ENCODE measurements around the gene PLB1.

PLB1 gene

DNA sequence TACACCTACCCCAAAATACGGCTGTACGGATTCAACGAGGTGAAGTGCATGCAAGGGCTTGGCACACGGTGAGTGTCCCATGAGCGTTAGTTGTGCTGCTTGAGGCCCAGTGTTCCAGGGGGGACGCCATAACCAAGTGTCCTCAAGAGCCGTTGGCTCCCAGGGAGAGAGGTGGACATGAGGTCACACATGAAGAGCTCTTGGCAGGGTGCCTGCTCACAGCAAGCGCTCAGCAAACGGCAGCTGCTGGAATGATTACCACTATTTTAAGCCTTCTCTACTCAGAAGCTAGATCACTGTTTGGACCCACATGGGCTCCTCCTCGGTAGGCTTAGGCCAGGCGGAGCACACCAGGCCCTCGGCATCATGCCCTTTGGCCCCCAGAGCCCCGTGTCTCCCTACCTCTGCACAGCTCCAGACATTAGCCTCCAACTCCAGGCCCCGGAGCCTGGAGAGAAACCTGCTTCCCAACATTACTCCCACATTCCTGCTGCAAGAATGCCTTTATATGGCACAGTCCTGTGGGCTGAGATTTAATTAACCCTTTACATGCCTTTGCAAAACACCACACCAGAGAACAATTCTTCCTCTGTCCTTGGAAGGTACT lies 187.3 kb downstream of the PLB1 start:
- DNase-seq = peak in 13 of 56 donors; percentile 2 to 55 (median 32)

DNA sequence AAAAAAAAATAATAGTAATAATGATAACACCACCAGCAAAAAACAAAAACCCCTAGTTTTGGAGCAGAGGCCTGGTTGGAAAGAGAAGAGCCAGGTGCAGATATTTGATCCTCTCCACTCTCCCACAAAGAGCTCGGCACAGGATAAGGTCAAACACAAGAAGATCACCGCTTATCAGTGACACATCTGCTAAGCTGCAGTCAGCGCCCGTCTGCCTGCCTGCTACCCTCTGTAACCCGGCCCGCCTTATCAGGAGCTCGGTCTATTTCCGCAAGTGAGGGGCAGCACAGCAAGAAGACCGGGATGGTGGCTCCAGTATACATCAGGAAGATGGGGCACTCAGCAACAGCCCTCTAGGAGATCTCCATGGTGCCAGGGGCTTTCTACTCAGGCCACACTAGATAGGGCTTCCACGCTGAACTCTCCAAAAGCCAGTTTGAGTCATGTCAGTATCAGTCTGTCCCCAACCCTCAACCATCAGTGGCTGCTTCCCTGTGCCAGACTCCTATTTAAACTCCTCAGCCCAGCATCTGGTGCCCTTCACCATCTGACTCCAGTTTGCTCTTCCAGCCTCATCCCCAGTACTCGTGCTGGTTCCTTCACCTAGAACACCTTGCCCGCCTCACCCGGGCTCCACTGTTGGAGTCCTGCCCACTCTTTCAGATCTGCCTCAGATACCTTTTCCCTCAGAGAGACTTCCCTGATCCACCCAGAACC lies 188.4 kb downstream of the PLB1 start:
- no peak for DNase-seq

DNA sequence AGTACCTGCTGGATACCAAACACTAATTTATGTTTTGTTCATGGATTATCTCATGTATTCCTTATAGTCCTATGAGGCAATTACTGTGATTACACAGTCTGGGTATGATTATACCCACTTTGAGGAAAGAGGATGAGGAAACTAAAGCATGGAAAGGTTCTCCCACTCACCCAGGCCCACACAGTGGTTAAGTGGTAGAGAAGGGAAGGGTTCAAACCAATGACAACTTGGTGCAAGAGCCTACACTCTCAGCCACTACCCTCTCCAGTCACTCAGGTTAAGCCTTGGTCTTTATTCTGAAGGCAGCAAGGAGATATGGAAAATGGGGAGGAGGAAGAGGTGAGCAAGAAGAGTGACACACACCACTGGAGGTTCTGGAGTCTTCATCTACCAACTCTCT lies 191.3 kb downstream of the PLB1 start:
- no peak for DNase-seq

DNA sequence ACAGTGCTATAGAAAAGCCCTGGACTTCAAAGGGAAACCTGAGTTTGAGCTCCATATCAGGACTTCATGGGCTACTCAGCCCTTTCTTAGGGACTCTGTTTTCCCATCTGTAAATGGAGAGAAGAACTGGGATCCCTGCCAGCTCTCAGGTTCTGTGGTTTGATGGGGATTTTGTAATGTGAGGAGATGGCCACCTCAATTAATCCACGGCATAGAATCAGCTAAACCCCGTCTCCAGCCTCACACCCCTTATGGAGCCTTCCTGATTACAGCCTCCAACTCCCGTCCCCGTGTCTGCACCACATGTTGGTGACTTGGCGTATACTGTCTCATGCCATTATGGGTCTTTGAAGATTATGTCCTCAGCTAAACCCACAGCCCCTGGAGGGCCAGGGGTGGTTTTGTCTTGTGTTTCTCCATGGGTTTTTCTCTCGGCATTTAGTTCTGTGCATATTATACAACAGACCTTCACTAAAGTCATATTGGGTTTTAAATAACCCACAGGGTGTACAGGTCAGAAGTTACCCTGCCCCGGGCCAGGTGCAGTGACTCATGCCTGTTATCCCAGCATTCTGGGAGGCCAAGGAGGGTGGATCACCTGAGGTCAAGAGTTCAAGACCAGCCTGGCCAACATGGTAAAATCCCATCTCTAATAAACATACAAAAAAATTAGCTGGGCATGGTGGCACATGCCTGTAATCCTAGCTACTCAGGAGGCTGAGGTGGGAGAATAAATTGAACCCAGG lies 192.0 kb downstream of the PLB1 start:
- DNase-seq = no peak

DNA sequence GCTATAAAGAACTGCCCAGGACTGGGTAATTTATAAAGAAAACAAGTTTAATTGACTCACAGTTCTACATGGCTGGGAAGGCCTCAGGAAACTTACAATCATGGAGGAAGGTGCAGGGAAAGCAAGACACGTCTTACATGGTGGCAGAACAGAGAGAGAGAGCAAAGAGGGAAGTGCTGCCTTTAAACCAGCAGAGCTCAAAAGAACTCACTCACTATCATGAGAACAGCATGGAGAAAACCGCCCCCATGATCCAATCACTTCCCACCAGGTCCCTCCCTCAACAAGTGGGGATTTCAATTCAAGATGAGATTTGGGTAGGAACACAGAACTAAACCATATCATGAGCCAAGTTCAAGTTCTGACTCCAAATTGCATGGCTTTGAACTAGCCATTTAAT lies 193.0 kb downstream of the PLB1 start:
- no peak for DNase-seq

DNA sequence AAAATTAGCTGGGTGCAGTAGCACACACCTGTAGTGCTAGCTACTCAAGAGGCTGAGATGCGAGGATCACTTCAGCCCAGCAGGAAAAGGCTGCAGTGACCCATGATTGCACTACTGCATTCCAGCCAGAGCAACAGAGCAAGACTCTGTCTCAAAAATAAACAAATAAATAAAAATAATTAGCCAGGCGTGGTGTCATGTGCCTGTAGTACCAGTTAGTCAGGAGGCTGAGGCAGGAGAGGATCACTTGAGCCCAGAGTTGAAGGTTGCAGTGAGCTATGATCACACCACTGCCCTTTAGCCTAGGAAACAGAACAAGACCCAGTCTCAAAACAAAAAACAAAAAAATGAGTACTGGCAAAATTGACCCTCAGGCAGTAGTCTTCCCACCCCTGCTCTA lies 193.9 kb downstream of the PLB1 start:
- no peak for DNase-seq

DNA sequence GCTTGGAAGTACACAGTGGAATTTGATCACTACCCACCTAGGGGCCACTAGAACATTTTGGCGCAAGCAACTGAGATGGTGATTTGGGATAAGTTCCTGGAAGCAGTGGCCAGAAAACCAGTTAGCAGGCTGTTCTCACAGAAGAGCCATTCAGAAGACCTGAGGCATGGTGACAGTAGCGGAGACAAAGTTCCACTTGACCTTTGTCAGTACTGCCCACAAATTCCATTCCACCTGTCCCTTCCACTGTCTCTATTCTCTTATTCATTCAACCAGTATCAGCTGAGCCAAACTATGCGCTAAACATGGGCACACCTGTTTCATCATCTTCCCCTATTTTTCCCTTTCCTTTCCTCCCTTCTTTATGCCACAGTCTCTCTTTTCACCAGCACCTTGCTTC lies 196.6 kb downstream of the PLB1 start:
- DNase-seq = no peak

DNA sequence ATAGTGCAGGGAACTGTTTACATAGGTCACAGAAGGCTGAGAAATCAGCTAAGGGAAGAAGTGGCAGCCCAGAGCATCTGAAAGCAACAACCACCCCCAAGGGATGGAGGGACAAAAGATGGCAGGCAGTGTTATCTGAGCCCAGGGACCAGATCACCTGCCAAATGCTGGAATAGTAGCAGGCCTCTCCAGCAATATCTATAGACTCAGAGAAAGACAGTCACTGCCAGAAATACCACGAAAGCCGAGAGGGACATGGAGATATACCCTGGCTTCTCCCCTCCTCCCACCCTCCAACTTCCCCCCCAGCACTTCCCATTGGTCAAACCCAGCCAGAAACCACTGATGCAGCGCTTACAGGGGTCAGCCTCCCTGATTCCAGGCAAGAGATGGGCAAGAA lies 197.4 kb downstream of the PLB1 start:
- DNase-seq = no peak

All from nucleus accumbens (tissue), 56 donors.